ENCODE data around the gene ABHD14A. TPM values are rescaled to one million over a fixed set of nuclear protein-coding genes. Genes with fewer than 3 reads are reported as not detected.
"Not testable (repeated sequence)": the region's sequence is repeated elsewhere in the genome, so short reads cannot be mapped to it uniquely, and the experiment has no call there.

ABHD14A gene
- polyA plus RNA-seq (ENCODE audit: insufficient read depth in 1 of 5, insufficient read length in 5 of 5, low replicate concordance in 1 of 5), result 10 to 100 TPM; 19.3 to 33.6 (median 23.2) TPM
- long read RNA-seq, donor 1, transcript ABHD14A-201 (5 exons, 1,062 nt), result major isoform, 20 of 22 reads
- long read RNA-seq, donor 1, partial matches to known transcripts, result 0 of 22 reads
- long read RNA-seq, donor 1, other reads (novel, unspliced or antisense), result 0 of 22 reads
- long read RNA-seq, donor 2, transcript ABHD14A-201 (5 exons, 1,062 nt), result major isoform, 5 of 5 reads
- long read RNA-seq, donor 2, partial matches to known transcripts, result 0 of 5 reads
- long read RNA-seq, donor 2, other reads (novel, unspliced or antisense), result 0 of 5 reads
- long read RNA-seq, donor 3, transcript ABHD14A-201 (5 exons, 1,062 nt), result major isoform, 16 of 16 reads
- long read RNA-seq, donor 3, partial matches to known transcripts, result 0 of 16 reads
- long read RNA-seq, donor 3, other reads (novel, unspliced or antisense), result 0 of 16 reads
- long read RNA-seq, donor 4, transcript ABHD14A-201 (5 exons, 1,062 nt), result major isoform, 10 of 11 reads
- long read RNA-seq, donor 4, partial matches to known transcripts, result 0 of 11 reads
- long read RNA-seq, donor 4, other reads (novel, unspliced or antisense), result 0 of 11 reads
- long read RNA-seq, donor 5, transcript ABHD14A-201 (5 exons, 1,062 nt), result major isoform, 21 of 21 reads
- long read RNA-seq, donor 5, partial matches to known transcripts, result 0 of 21 reads
- long read RNA-seq, donor 5, other reads (novel, unspliced or antisense), result 0 of 21 reads
- long read RNA-seq, donor 6, transcript ABHD14A-201 (5 exons, 1,062 nt), result major isoform, 13 of 16 reads
- long read RNA-seq, donor 6, partial matches to known transcripts, result 0 of 16 reads
- long read RNA-seq, donor 6, other reads (novel, unspliced or antisense), result 0 of 16 reads
- long read RNA-seq, donor 7, transcript ABHD14A-201 (5 exons, 1,062 nt), result major isoform, 23 of 24 reads
- long read RNA-seq, donor 7, partial matches to known transcripts, result 0 of 24 reads
- long read RNA-seq, donor 7, other reads (novel, unspliced or antisense), result 0 of 24 reads
- long read RNA-seq, donor 8, transcript ABHD14A-201 (5 exons, 1,062 nt), result major isoform, 6 of 7 reads
- long read RNA-seq, donor 8, partial matches to known transcripts, result 0 of 7 reads
- long read RNA-seq, donor 8, other reads (novel, unspliced or antisense), result 0 of 7 reads

DNA sequence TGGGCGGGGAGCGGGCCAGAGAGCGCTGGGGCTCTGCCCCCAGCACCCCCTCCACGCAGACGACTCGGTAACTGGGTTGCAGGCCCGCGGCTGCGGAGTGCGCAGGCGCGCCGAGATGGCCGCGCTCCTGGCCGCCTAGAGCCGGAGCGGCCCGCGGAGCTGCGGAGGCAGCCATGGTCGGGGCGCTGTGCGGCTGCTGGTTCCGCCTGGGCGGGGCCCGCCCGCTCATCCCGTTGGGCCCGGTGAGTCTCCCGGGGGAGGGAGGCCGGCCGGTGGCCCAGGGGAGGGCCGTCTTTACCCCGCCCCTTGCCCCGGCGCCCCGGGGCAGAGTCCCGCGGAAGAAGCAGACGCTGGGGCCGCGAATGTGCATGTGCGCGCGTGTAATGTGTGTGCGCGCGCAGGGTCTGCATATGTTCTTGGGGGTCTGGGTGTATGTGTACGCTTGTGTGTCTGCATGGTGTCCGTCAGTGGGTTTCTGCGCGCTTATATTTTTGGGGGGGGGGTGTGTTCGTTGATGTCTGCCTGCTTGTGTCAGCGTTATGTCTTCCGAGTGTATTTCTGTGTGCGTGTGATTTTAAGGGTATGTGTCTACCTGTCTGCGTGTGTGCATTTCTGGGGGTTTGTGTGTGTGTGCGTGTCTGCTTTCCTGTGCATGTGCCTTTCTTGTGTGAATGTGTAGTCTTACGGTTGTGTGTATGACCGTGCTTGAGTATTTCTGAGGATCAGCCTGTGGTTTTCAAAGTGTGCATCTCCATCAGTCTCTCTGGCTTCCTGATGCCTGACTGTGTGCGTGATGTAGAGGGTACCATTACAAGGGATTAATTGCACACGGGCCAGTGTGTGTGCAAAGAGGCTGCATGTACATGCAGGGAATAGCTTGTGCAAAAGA lies at the start of gene ABHD14A:
TSS of gene ABHD14A (plus strand) at position 102 of the 889 bp plus-strand sequence. CDS start at position 174, 72 bp downstream.
- DNase-seq, result peak; percentile 61 to 67

- no peak for DNase-seq
Measured at GRCh38 chr3:51927061-51927977, 47.5 kb upstream of the ABHD14A start.

GRCh38 chr3:51928438-51928837 lies 46.4 kb upstream of the ABHD14A start:
- DNase-seq, result no peak

DNA sequence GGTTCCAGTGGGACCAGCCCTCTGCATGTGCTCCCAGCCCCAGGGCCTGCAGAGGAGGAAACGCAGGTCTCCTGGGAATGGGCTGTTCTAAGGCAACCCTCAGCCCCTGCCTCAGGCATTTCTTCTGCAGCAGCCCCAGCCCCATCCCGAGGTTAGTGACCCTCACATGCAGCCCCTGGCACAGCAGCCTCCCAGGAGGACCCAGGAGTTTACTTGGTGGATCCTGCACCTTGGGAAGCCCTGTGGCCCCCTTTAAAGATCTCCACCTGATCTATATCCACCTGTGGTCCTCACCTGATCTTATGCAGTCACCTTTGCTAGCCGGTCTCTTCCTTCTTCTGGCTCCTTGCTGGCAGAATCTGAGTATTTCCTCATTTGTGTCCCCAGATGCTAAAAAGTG lies 45.9 kb upstream of the ABHD14A start:
- DNase-seq, result not testable (repeated sequence)

DNA sequence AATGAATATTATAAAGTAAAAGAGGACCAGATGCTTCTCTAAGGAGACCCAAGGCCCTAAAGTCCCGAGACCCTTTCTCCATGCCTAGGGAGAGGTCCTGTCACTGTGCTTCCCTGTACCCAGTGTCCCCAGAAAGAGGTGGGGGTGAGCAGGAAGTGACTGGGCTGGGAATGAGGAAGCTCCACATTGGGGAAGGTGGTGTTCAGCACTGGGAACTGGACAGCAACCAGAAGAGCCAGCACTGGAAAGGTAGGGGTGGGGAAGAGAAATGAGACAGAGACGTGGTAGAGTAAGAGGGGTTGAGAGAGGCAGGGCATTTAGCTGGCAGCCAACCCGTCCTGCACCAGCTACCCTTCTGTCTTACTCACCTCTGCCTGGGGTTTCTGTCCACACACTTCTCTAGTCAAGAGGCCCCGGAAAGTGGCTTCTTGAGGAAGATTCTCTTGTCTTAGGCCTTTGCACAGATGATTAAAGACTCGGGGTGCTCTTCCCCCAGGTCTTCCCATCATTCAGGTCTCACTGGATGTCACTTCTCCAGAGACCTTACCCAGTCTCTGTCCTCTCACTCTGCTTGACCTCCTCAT lies 45.4 kb upstream of the ABHD14A start:
- DNase-seq, result no peak

GRCh38 chr3:51930439-51930838 lies 44.4 kb upstream of the ABHD14A start:
- DNase-seq, result no peak

GRCh38 chr3:51931756-51932155 lies 43.1 kb upstream of the ABHD14A start:
- no peak for DNase-seq

DNA sequence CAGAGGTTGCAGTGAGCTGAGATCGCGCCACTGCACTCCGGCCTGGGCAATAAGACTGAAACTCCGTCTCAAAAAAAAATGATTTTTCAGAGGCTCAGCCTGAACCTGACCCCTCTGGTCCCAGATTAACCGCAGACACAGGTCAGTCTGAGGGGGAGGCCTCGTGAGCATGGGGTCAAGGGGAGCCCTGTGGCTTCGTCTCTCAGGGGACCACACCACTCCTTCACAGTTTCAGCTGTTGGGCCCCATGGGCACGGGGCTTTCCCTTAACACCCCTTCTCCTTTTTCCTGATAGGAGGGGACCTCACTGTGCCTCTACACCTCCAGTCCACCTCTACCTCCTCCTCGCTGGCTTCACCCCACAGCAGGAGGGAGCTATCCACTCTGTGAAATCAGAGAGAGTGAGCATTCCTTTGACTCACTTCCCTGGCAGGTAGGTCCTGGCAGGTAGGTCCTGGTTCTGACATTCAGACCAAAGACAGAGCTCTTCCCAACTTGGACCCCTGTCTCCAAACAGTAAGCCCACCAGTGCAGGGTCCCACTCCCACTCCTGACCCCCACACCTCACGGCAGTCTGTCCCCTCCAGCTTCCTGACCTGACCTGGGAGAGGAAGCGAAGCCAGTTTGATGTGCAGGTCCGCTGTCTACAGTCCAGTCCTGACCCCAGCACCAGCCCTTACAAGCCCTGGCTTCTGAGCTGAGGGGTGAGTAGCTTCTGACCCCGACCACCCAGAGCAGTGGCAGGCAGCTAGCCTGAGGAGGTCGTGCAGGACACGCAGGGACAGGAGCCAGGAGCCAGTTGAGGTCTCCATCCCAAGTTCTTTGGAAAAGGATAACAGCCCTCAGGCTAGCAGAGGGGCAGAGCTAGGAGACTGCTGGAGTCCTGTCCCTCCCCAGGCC lies 42.1 kb upstream of the ABHD14A start:
- DNase-seq, result no peak

- DNase-seq, result no peak
Measured at GRCh38 chr3:51933471-51934138, 41.3 kb upstream of the ABHD14A start.

DNA sequence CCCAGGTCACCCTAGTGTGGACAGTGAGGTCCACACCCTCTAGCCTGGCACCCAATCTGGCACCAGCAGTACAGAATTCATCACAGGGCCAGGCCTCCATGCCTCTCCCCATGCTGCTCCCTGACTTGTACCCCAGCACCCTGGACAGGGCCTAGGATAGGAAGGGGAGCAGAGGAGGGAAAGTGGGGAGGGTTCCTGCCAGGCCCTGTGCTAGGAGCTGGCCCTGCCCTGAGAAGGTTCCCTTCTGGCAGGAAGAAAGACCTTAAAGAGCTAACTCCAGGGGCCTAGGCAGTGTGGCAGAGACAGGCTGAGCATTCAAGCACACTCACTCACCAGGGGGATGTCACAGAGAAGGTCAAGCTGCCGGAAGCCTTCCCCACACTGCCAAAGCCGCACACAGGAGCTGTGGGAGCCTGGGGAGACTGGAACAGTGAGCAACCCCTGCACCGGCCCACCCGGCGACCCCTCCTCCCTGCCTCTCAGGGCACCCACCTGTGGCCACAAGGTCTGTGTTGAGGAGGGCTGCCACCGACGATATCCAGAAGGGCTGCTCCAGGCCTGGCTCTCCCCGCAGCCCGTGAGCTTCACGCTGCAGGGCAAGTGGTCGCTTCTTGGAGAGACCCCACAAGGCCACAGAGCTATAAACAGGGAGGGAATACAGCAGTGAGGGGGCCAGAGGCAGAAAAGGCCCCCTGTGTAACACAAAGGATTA lies 40.6 kb upstream of the ABHD14A start:
- no peak for DNase-seq

DNA sequence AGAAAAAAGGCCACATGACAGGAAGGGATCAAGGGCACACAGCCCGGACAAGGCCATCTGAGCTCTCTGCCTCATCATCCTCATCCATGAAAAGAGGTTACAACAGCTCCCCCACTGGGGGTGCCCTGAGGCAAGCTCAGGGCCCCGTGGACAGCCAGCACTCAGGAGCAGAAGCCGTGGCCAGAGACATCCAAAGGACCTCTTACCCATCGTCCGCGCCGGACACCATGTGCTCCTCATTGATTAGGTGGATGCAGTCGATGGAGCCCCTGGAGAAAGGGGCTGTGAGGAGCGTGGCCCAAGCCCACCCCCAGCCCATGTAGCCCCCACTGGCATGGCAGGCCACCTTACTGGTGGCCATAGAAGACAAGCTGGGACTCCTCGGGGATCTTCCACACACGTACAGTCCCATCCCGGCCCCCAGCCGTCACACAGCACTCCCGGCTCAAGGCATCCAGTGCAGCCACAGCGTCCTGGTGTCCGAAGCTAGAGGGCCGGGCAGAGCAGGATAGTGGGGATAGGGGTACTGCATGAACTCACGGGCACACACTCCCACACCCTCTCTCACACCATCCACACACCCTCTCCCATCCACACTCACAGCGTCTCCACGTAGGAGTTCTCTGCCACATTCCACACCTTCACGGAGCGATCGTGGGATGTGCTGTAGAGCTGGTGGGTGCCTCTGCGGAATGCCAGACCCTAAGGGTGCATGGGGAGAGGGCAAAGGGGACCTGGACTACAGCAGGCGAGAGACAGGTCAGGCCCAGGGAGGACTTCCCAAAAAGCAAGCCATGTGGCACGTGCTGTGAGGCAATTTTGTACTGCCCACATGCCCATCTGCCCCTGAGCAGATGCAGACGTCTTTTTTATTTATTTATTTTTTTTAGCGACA lies 39.6 kb upstream of the ABHD14A start:
- no peak for DNase-seq

DNA sequence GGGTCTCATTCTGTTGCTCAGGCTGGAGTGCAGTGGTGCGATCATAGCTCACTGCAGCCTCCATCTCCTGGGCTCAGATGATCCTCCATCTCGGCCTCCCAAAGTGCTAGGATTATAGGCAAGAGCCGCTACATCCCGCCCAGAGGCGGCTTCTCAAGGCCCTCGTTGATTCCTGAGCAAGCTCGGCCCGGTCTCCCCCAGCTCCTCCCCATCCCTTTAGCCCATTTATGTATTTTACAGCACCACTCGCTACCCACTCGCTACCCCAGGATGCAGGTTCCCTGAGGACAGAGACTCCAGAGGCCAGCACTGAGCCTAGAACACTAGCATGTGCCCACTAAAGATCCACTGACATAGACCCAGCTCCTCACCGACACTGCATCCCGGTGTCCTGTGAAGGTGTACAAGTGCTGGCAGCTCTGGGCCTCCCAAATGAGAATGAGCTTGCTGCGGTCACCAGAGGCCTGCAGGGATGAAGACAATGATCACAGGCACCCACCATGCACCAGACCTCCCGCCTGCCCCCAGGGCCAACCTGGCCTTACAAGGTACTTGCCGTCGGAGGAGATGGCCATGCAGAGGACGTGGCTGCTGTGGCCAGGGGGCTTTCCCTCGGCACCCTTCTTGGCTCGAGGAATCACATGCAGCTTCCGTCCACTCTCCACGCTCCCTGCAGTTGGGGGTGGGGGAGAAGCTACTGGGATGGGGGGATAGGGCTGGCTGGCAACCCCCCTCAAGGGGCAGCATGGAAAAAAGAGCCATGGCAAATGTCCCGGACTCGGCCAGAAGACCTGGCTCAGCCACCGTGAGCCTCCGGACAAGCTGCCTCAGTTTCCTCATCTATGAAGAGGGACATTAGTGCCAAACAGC lies 38.7 kb upstream of the ABHD14A start:
- DNase-seq, result no peak

DNA sequence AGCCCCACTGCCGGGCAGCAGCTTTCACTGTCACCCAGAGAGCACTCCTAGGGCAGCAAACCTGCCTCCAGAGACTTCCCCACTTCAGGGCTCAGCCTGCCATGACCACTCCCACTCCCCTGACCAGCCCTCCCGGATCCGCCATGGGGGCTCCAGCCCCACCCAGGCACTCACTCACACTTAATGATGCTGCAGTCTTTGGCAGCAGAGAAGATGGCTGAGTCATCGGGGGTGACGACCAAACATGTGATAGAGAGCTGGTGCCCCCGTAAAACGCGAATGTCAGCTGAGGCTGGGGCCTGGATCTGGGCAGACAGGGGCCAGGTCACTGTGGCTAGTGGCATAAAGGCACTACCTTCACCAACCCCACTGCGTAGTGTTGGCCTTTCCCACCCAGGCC lies 37.9 kb upstream of the ABHD14A start:
- DNase-seq, result no peak

- DNase-seq, result no peak
Measured at GRCh38 chr3:51937611-51938450, 37.0 kb upstream of the ABHD14A start.

Measured in right lung (tissue), 10 donors.